Stimulated activated naive B cell treated with anti-CD40 and anti-IgM and Interleukin-4, amounts not matched to agents 10 μg/mL and 1 μg/mL and 100 μg/mL, for 72 hours (primary cell): Measurements from ENCODE around the gene ORM2.
A peak's percentile ranks its signal among the peaks of the same experiment; 100 is the strongest.

Experiments
- ATAC-seq, 2 donors: fragments of 150-1000 bp; cut with Tn5 transposase; replicated peaks; 2 replicates each; pipeline ENCODE4 v1.10.0; 2021; ENCODE audit warnings: moderate library complexity in 1 of 2
- DNase-seq: peaks from one replicate; pipeline ENCODE4 v3.0.0; 2021
- H3K27ac Mint-ChIP-seq: one replicate; pipeline ENCODE4 v1.8.0; 2022; ENCODE audit warnings: mild to moderate bottlenecking, mixed read lengths
- H3K27me3 Mint-ChIP-seq, 2 donors: one replicate each; pipeline ENCODE4 v1.8.0; 2022; ENCODE audit warnings: mixed read lengths in 2 of 2
- H3K36me3 Mint-ChIP-seq, 2 donors: one replicate each; pipeline ENCODE4 v1.8.0; 2022; ENCODE audit warnings: mixed read lengths in 2 of 2, mild to moderate bottlenecking in 1 of 2
- H3K4me1 Mint-ChIP-seq, 2 donors: one replicate each; pipeline ENCODE4 v1.8.0; 2022; ENCODE audit warnings: mixed read lengths in 2 of 2, mild to moderate bottlenecking in 1 of 2
- H3K4me3 Mint-ChIP-seq, 2 donors: one replicate each; pipeline ENCODE4 v1.8.0; 2022; ENCODE audit warnings: mild to moderate bottlenecking in 2 of 2, mixed read lengths in 2 of 2, moderate library complexity in 1 of 2
- H3K9me3 Mint-ChIP-seq, 2 donors: one replicate each; pipeline ENCODE4 v1.8.0; 2022; ENCODE audit warnings: mixed read lengths in 2 of 2, mild to moderate bottlenecking in 1 of 2

Gene ORM2

DNA sequence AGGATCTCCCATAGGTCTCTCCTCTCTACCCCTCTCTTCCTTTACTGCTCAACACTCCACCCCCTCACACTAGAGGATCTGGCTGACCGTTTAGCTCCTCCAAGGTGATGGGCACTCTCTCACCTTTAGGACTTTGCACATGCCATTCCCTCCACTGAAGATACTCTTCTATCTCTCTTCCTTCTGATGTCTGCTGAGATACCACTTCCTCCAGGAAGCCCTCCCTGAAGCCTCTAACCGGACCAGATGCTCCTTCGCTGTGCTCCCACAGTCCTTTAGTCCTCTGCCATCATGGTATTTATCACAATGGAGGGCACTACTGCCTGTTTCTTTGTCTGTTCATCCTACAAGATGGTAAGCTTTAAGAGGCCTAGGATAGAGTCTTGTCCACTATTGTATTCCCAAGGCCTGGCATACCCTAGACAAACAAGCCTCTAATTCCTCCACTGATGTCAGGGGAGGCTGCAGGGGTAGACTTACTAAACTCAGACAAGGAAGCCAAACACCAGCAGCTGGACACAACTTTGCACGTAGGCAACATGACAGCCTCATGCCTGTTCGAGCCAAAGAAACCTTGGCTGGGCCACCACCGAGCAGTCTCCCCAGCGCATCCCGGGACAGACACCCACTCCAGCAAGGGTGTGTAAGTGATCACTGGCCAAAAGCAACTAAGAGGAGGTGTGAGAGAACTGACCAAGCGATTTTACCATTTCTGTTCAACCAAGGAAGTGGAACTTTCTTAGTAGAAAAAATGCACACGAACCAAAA is 20.2 kb downstream of the ORM2 start:
- Mint-ChIP-seq H3K4me3 (peak overlapping the region; percentile 49 to 57), H3K9me3 (no peaks in the 10 kb centered on the region), H3K4me1 (peaks cover 40 to 59% of the 10 kb centered on the region in 2 donors), H3K36me3 (peaks cover 54 to 55% of the 10 kb centered on the region in 2 donors), H3K27me3 (no peaks in the 10 kb centered on the region), H3K27ac (peak overlapping the region; percentile 87)
- DNase-seq (no peak), ATAC-seq (no peak)

DNA sequence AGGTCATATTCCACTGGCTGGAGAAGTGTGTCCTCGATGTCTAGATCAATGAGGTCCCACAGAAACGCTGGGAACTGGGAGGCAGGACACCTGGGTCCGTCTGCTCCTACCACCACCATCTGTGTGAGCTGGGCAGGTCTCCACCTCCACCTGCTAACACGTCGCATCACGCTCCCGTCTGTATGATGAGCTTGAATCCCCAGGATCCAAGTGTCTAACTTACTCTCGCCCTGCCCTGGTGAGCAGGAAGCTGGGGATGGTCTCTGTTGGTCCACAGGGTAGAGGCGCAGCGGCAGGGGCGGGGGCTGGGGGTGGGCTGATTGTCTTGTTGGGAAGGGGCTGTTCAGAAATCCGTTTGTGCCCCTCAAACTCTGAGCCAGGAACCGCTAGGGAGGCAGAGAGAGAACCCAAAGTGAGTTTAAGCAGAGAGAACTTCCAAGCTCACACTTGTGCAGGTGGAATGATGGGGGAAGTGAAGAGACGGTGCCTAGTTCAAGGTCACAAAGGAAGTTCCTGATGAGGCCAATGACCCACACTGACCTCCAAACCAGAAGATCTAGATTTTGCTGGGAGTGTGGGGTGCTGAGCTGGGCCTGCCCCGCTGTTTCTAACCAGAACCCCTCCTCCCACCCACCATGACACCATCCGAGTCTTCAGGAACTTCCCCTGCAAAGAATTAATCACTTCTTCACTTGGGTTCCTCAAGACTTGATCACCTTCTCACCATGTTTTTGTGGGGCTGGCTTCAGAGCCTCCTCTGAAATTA is 21.1 kb downstream of the ORM2 start:
- Mint-ChIP-seq H3K9me3 (no peaks in the 10 kb centered on the region), H3K36me3 (peaks cover 48 to 52% of the 10 kb centered on the region in 2 donors), H3K4me1 (peaks cover 40 to 59% of the 10 kb centered on the region in 2 donors), H3K27ac (peak overlapping the region; percentile 87), H3K4me3 (no peak overlapping the region), H3K27me3 (no peaks in the 10 kb centered on the region)
- DNase-seq (no peak), ATAC-seq (no peak)

DNA sequence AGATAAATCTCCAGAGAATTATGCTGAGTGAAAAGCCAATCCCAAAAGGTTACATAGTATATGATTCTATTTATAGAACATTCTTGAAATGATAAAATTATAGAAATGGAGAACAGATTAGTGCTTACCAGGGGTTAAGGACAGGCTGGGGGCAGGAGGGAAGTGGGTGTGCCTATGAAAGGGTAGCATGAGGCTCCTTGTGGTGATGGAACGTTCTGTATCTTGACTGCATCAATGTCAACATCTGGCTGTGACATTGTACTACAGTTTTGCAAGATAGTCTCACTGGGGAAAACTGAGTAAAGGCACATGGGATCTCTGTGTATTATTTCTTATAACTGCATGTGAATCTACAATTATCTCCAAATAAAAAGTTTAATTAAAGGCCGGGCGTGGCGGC is 22.3 kb downstream of the ORM2 start:
- H3K4me3 Mint-ChIP-seq: no peak overlapping the region
- no peak for DNase-seq
- ATAC-seq: no peak
- H3K27me3 Mint-ChIP-seq: no peaks in the 10 kb centered on the region
- peaks cover 47 to 50% of the 10 kb centered on the region in 2 donors for H3K36me3 Mint-ChIP-seq
- H3K9me3 Mint-ChIP-seq: no peaks in the 10 kb centered on the region
- peak overlapping the region; percentile 71 for H3K27ac Mint-ChIP-seq
- H3K4me1 Mint-ChIP-seq: peaks cover 40 to 54% of the 10 kb centered on the region in 2 donors

DNA sequence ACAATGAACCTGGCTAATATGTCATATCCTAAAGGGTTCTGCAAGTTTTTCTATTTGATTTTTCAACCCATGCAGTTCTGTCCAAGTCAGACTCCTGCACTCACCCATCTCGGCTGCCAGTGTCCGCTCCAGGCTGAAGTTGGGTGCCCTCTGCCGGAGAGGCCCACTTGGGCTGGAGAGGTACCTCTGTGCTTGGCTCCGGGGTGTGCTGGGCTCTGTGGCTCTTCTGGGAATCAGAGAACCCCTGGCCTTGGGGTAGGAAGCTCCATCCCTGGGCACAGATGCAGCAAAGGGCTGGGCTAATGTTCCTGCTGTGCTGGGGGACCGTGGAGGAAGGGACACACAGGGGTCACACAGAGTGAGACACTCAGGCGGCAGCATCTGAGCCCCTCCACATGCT is 26.2 kb downstream of the ORM2 start:
- Mint-ChIP-seq H3K4me1 (peaks cover 23 to 29% of the 10 kb centered on the region in 2 donors), H3K36me3 (peaks cover 48% of the 10 kb centered on the region in 2 donors)

GRCh38 chr9:114356792-114357191 is 27.1 kb downstream of the ORM2 start:
- Mint-ChIP-seq H3K4me1 (peaks cover 21 to 27% of the 10 kb centered on the region in 2 donors), H3K27me3 (no peaks in the 10 kb centered on the region), H3K36me3 (peaks cover 51 to 52% of the 10 kb centered on the region in 2 donors), H3K27ac (peak overlapping the region; percentile 42), H3K9me3 (no peaks in the 10 kb centered on the region), H3K4me3 (no peak overlapping the region)
- ATAC-seq (no peak), DNase-seq (no peak)

More for the DNA sequence above, 26.2 kb downstream of the ORM2 start:
- no peaks in the 10 kb centered on the region for H3K9me3 Mint-ChIP-seq
- DNase-seq: no peak
- no peaks in the 10 kb centered on the region for H3K27me3 Mint-ChIP-seq
- ATAC-seq: no peak
- no peak overlapping the region for H3K4me3 Mint-ChIP-seq
- H3K27ac Mint-ChIP-seq: no peak overlapping the region

DNA sequence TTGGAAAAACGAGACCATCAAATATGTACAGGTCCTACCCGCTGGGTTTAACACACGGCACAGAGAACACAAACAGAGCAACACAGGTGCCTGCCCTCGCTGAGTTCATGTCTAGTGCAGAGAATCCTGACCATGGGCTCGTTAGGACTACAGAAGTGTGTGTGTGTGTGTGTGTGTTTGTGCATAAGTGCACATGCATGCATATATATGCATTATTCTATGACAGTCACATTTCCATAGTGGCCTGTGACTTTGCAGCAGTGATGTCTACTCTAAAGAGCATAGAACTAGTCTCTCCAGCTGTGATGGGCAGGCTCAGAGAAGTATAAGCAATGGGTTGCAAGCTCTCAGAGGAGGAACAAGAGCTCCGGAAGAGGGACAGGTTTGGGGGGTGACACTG is 27.7 kb downstream of the ORM2 start:
- no peaks in the 10 kb centered on the region for H3K27me3 Mint-ChIP-seq
- DNase-seq: no peak
- no peaks in the 10 kb centered on the region for H3K9me3 Mint-ChIP-seq
- H3K27ac Mint-ChIP-seq: peak overlapping the region; percentile 85
- H3K36me3 Mint-ChIP-seq: peaks cover 49 to 51% of the 10 kb centered on the region in 2 donors
- peaks cover 19 to 21% of the 10 kb centered on the region in 2 donors for H3K4me1 Mint-ChIP-seq
- ATAC-seq: no peak
- H3K4me3 Mint-ChIP-seq: no peak overlapping the region

DNA sequence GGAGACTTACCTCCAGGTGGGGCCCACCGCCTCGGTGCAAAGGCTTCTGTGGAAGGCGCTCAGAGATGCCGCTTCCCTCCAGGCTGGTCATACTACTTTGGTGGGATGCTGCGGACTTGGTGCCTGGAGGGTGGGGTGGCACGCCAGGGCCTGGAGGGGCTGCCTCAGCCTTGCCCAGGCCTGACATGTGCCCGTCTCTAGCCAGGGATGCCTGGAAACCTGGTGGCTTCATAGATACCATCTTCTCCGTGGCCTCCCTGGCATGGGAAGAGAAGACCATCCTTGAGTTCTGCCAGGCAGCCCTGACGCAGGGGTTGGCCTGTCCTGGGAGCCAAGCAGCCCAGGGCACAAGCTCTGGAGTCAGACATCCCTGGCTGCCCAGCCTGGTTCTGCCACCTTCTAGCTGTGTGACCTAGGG is 28.3 kb downstream of the ORM2 start:
- DNase-seq: no peak
- Mint-ChIP-seq H3K27ac (no peak overlapping the region), H3K4me3 (no peak overlapping the region), H3K27me3 (no peaks in the 10 kb centered on the region), H3K9me3 (no peaks in the 10 kb centered on the region), H3K4me1 (peaks cover 19 to 20% of the 10 kb centered on the region in 2 donors), H3K36me3 (peaks cover 49 to 51% of the 10 kb centered on the region in 2 donors)
- no peak for ATAC-seq

GRCh38 chr9:114359801-114360200 is 30.1 kb downstream of the ORM2 start:
- DNase-seq: no peak
- no peaks in the 10 kb centered on the region for H3K27me3 Mint-ChIP-seq
- peaks cover 35 to 38% of the 10 kb centered on the region in 2 donors for H3K4me1 Mint-ChIP-seq
- H3K9me3 Mint-ChIP-seq: peaks cover 3% of the 10 kb centered on the region in 2 donors
- peaks cover 63 to 66% of the 10 kb centered on the region in 2 donors for H3K36me3 Mint-ChIP-seq
- peak overlapping the region; percentile 76 for H3K27ac Mint-ChIP-seq
- ATAC-seq: no peak
- no peak overlapping the region for H3K4me3 Mint-ChIP-seq

DNA sequence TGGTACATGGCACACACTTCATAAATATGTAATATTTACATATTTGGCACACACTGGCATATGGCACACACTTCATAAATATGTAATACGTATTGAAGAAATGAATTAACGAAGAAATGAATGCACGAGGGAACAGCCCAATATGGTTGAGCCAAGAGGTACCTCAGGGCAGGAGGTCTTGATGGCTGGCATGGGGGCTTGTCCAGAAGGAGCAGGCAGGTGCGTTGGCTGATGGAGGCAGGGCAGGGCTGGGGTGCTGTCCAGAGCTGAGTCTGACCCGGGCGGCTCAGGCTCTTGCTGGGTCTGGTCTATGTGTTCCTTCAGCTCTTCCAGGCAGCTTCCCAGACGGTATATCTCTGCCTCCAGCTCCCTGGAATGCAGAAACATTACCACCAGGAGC is 31.9 kb downstream of the ORM2 start:
- H3K9me3 Mint-ChIP-seq: peaks cover 4 to 5% of the 10 kb centered on the region in 2 donors
- DNase-seq: no peak
- ATAC-seq: no peak
- no peak overlapping the region for H3K4me3 Mint-ChIP-seq
- H3K36me3 Mint-ChIP-seq: peaks cover 62 to 72% of the 10 kb centered on the region in 2 donors
- peaks cover 41 to 52% of the 10 kb centered on the region in 2 donors for H3K4me1 Mint-ChIP-seq
- peak overlapping the region; percentile 56 for H3K27ac Mint-ChIP-seq
- no peaks in the 10 kb centered on the region for H3K27me3 Mint-ChIP-seq

DNA sequence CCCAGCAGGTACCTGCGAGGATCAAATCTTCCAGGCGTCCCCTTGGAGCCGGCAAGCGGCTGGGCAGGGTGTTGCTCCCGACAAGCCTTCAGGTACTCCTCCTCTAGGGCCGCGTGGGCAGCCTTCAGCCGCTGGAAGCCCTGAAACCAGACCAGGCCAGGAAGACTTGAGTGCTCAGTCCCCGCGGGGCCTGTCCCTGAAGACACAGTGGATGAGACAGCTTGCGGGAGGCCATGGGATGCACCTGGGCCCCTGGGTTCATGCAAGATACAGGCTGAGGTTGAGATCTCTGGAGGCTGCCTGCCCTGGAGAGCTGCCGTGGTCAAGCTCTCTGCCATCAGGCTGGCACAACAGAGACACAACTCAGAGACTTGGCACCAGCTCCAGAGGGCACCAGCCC is 32.7 kb downstream of the ORM2 start:
- ATAC-seq (no peak), DNase-seq (no peak)
- peaks cover 4 to 5% of the 10 kb centered on the region in 2 donors for H3K9me3 Mint-ChIP-seq
- no peak overlapping the region for H3K4me3 Mint-ChIP-seq
- peaks cover 61 to 74% of the 10 kb centered on the region in 2 donors for H3K36me3 Mint-ChIP-seq
- H3K27me3 Mint-ChIP-seq: no peaks in the 10 kb centered on the region
- H3K4me1 Mint-ChIP-seq: peaks cover 45 to 60% of the 10 kb centered on the region in 2 donors
- H3K27ac Mint-ChIP-seq: peak overlapping the region; percentile 76

DNA sequence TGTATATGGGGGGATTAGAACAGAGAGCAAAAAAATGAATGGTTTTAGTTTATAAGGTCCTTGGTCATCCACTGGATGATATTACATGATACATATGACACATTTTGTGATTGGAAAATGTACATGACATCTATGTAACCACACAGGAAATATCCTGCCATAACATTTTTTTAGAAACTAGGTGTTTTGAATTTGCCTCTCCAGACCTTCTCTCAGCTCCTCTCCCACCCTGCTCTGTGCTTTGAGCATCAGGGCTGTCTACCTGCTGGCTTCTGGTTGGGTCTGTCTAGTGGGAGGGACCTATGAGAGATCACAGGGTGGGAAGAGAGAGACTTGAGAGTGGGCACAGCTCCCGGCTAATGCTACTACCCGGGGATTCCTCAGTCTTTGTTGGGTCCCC is 33.8 kb downstream of the ORM2 start:
- Mint-ChIP-seq H3K36me3 (peaks cover 65 to 74% of the 10 kb centered on the region in 2 donors), H3K4me1 (peaks cover 53 to 70% of the 10 kb centered on the region in 2 donors), H3K9me3 (peaks cover 4 to 5% of the 10 kb centered on the region in 2 donors)

DNA sequence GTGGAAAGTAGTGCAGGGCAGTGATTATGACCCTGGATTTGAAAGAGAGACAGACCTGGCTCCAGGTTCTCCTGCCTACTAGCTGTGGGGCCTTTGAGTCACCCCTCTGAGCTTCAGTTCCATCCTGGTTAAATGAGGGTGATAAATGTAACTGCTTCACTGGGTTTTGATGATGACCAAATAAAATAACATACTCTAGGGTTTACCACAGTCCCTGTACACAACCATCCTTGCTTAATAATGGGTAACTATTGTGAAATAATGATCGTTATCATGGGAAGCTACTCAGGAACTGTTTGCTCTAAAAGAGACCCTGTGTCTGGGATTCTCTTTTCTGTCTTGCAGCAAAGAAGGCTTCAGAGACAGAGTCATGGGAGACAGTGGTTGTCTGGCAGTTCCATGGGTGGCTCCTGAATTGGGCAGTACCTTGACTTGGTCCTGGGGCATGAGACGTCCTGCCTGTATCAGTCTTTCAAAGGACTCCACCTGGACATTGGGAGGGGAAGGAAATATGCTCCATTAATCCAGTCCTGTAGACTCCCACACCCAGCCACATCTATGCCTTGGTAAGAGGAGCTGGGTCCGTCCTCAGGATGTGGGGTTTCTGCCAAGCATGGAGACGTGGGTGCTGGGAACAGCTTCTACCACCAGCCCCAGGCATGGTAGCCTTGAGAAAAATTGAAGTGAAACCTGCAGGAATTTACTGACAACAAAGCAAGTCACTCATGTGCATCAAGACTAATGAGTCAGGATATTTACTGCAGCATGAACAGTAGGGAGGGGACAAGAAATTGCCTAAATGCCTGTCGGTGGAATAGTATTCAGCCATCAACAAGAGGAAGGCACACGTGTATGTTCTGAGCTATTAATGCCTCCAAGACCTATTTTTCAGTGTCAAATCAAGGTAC is 34.7 kb downstream of the ORM2 start:
- Mint-ChIP-seq H3K4me3 (peak overlapping the region; percentile 48 to 69), H3K36me3 (peaks cover 60 to 75% of the 10 kb centered on the region in 2 donors), H3K27me3 (no peaks in the 10 kb centered on the region), H3K9me3 (peaks cover 4 to 6% of the 10 kb centered on the region in 2 donors), H3K27ac (peak overlapping the region; percentile 88), H3K4me1 (peaks cover 57 to 77% of the 10 kb centered on the region in 2 donors)
- ATAC-seq (peak; percentile 57 to 73), DNase-seq (no peak)

More for the DNA sequence above, 33.8 kb downstream of the ORM2 start:
- no peaks in the 10 kb centered on the region for H3K27me3 Mint-ChIP-seq
- peak overlapping the region; percentile 76 for H3K27ac Mint-ChIP-seq
- H3K4me3 Mint-ChIP-seq: peak overlapping the region in 1 of 2 donors; percentile 22
- DNase-seq (no peak), ATAC-seq (no peak)

DNA sequence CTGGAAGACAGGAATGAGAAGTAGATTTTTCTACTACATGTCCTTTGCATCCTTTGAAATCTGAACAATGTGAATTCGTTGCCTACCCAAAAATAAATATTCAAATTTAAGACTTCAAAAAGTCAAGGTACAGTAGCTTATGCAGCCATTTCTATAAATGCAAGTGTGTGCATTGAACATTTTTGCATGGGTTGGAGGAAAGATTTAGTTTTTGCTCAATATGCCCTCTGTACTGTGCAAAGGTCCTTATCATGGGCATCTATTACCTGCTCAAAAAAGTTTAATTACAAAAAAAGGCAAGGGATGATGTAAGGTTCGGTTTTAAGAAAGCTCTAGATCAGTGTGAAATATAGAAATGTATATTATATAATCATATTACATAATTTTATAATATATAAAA is 35.5 kb downstream of the ORM2 start:
- Mint-ChIP-seq H3K27ac (no peak overlapping the region), H3K4me3 (no peak overlapping the region), H3K27me3 (no peaks in the 10 kb centered on the region), H3K36me3 (peaks cover 60 to 75% of the 10 kb centered on the region in 2 donors), H3K9me3 (peaks cover 6 to 10% of the 10 kb centered on the region in 2 donors), H3K4me1 (peaks cover 61 to 80% of the 10 kb centered on the region in 2 donors)
- ATAC-seq (no peak), DNase-seq (no peak)
